Rectal smooth muscle tissue (tissue), 1 donor: ENCODE data around the gene NBEA.

Experiments used
- H3K27ac ChIP-seq: one replicate; pipeline ENCODE4 v1.7.0; 2013; ENCODE audit warnings: low read depth, low read length, inconsistent platforms
- H3K27me3 ChIP-seq: one replicate; pipeline ENCODE4 v1.7.0; 2013; ENCODE audit warnings: low read length; ENCODE audit not compliant: control insufficient read depth, insufficient read depth
- H3K36me3 ChIP-seq: one replicate; pipeline ENCODE4 v1.7.0; 2013; ENCODE audit warnings: low read length; ENCODE audit not compliant: control insufficient read depth, insufficient read depth
- H3K4me1 ChIP-seq: one replicate; pipeline ENCODE4 v1.7.0; 2013; ENCODE audit warnings: low read length; ENCODE audit not compliant: control insufficient read depth, insufficient read depth
- H3K4me3 ChIP-seq: one replicate; pipeline ENCODE4 v1.7.0; 2013; ENCODE audit warnings: low read length
- H3K9ac ChIP-seq: one replicate; pipeline ENCODE4 v1.7.0; 2013; ENCODE audit warnings: low read length

NBEA gene

GRCh38 chr13:35470671-35471661 is 528.9 kb downstream of the NBEA start:
- H3K4me3 ChIP-seq, result peak overlapping the region; percentile 47
- H3K36me3 ChIP-seq, result no peaks in the 10 kb centered on the region
- H3K4me1 ChIP-seq, result no peaks in the 10 kb centered on the region
- H3K9ac ChIP-seq, result no peak overlapping the region
- no peaks in the 10 kb centered on the region for H3K27me3 ChIP-seq
- peak overlapping the region; percentile 57 for H3K27ac ChIP-seq

- no peaks in the 10 kb centered on the region for H3K36me3 ChIP-seq
- no peak overlapping the region for H3K9ac ChIP-seq
- peak overlapping the region; percentile 38 for H3K27ac ChIP-seq
- no peak overlapping the region for H3K4me3 ChIP-seq
- no peaks in the 10 kb centered on the region for H3K4me1 ChIP-seq
- H3K27me3 ChIP-seq, result no peaks in the 10 kb centered on the region
Observed at GRCh38 chr13:35471706-35472322, 529.7 kb downstream of the NBEA start.

- H3K4me1 ChIP-seq, result no peaks in the 10 kb centered on the region
- H3K36me3 ChIP-seq, result no peaks in the 10 kb centered on the region
- H3K9ac ChIP-seq, result no peak overlapping the region
- no peaks in the 10 kb centered on the region for H3K27me3 ChIP-seq
- H3K27ac ChIP-seq, result no peak overlapping the region
- H3K4me3 ChIP-seq, result no peak overlapping the region
Observed at GRCh38 chr13:35472323-35472881, 530.3 kb downstream of the NBEA start.

GRCh38 chr13:35473206-35473775 is 531.2 kb downstream of the NBEA start:
- Histone ChIP-seq H3K4me1 (no peaks in the 10 kb centered on the region), H3K36me3 (no peaks in the 10 kb centered on the region), H3K4me3 (no peak overlapping the region), H3K27me3 (no peaks in the 10 kb centered on the region), H3K27ac (no peak overlapping the region), H3K9ac (no peak overlapping the region)

- Histone ChIP-seq H3K27me3 (no peaks in the 10 kb centered on the region), H3K9ac (no peak overlapping the region), H3K4me3 (no peak overlapping the region), H3K36me3 (no peaks in the 10 kb centered on the region), H3K27ac (no peak overlapping the region), H3K4me1 (no peaks in the 10 kb centered on the region)
Observed at GRCh38 chr13:35473802-35474201, 531.7 kb downstream of the NBEA start.

GRCh38 chr13:35474496-35475211 is 532.6 kb downstream of the NBEA start:
- Histone ChIP-seq H3K4me3 (peak overlapping the region; percentile 61), H3K4me1 (no peaks in the 10 kb centered on the region), H3K27me3 (no peaks in the 10 kb centered on the region), H3K27ac (no peak overlapping the region), H3K36me3 (no peaks in the 10 kb centered on the region), H3K9ac (no peak overlapping the region)

- peak overlapping the region; percentile 61 for H3K4me3 ChIP-seq
- H3K27ac ChIP-seq, result peak overlapping the region; percentile 1
- no peaks in the 10 kb centered on the region for H3K4me1 ChIP-seq
- H3K9ac ChIP-seq, result no peak overlapping the region
- H3K36me3 ChIP-seq, result no peaks in the 10 kb centered on the region
- no peaks in the 10 kb centered on the region for H3K27me3 ChIP-seq
Observed at GRCh38 chr13:35475212-35475959, 533.3 kb downstream of the NBEA start.

GRCh38 chr13:35475960-35476943 is 534.2 kb downstream of the NBEA start, which contains the start of gene MAB21L1:
TSS of gene MAB21L1 (minus strand) at chr13:35476689. CDS start at chr13:35476138, 551 bp downstream.
- no peaks in the 10 kb centered on the region for H3K27me3 ChIP-seq
- no peak within 1 kb of the TSS for H3K9ac ChIP-seq
- H3K4me3 ChIP-seq, result peak within 1 kb of the TSS; percentile 61
- no peaks in the 10 kb centered on the region for H3K36me3 ChIP-seq
- peak within 1 kb of the TSS; percentile 1 for H3K27ac ChIP-seq
- H3K4me1 ChIP-seq, result no peaks in the 10 kb centered on the region

- Histone ChIP-seq H3K27ac (no peak overlapping the region), H3K9ac (no peak overlapping the region), H3K4me1 (no peaks in the 10 kb centered on the region), H3K36me3 (no peaks in the 10 kb centered on the region), H3K4me3 (no peak overlapping the region), H3K27me3 (no peaks in the 10 kb centered on the region)
Observed at GRCh38 chr13:35477386-35477946, 535.4 kb downstream of the NBEA start.

GRCh38 chr13:35478271-35479037 is 536.4 kb downstream of the NBEA start:
- H3K27ac ChIP-seq, result peak overlapping the region; percentile 8
- H3K36me3 ChIP-seq, result no peaks in the 10 kb centered on the region
- no peaks in the 10 kb centered on the region for H3K27me3 ChIP-seq

More at GRCh38 chr13:35478271-35479037, 536.4 kb downstream of the NBEA start:
- Histone ChIP-seq H3K4me1 (no peaks in the 10 kb centered on the region), H3K4me3 (no peak overlapping the region), H3K9ac (no peak overlapping the region)
